Left lung (tissue), 10 donors: ENCODE data around the gene TRIP13. TPM values are rescaled to one million over a fixed set of nuclear protein-coding genes. Genes with fewer than 3 reads are reported as not detected.
"Not testable (repeated sequence)": the region's sequence is repeated elsewhere in the genome, so short reads cannot be mapped to it uniquely, and the experiment has no call there.

Source experiments
- ATAC-seq: fragments of 200-7000 bp; cut with Tn5 transposase; one replicate; pipeline ENCODE4 v1.9.1; 2020; ENCODE audit warnings: moderate library complexity
- DNase-seq, 4 donors: peaks; one replicate each; pipeline ENCODE4 v3.0.0-alpha.2; 2013 to 2020
- H3K27ac ChIP-seq, 2 donors: fragments of 200-600 bp; sonication (generic) in 1 of 2; one replicate each; pipeline versions ENCODE4 v1.5.0 to v1.8.0; 2020 to 2021
- H3K27me3 ChIP-seq, 2 donors: fragments of 200-600 bp; sonication (generic) in 1 of 2; one replicate each; pipeline versions ENCODE4 v1.5.0 to v1.8.0; 2020 to 2021
- H3K36me3 ChIP-seq, 2 donors: fragments of 200-600 bp; sonication (generic) in 1 of 2; one replicate each; pipeline versions ENCODE4 v1.5.0 to v1.8.0; 2020 to 2021
- H3K4me1 ChIP-seq, 2 donors: fragments of 200-600 bp; one replicate each; pipeline ENCODE4 v1.8.0; 2021
- H3K4me3 ChIP-seq, 2 donors: fragments of 200-600 bp; sonication (generic) in 1 of 2; one replicate each; pipeline versions ENCODE4 v1.5.0 to v1.8.0; 2020 to 2021; ENCODE audit warnings: mild to moderate bottlenecking in 1 of 2
- H3K9me3 ChIP-seq, 2 donors: fragments of 200-600 bp; sonication (generic) in 1 of 2; one replicate each; pipeline versions ENCODE4 v1.5.0 to v1.8.0; 2020 to 2021
- CTCF ChIP-seq, 2 donors: fragments of 200-600 bp; sonication (generic) in 1 of 2; IDR thresholded peaks; one replicate each; pipeline versions ENCODE4 v1.5.0 to v1.8.0; 2021; ENCODE audit warnings: antibody characterized with exemption in 2 of 2
- intact Hi-C, 2 donors: fragments of 100-400 bp; cut with DNase I; formaldehyde crosslinking; loops; one replicate each; pipeline versions ENCODE4 v1.11.2 to v1.14.2; 2022
- polyA plus RNA-seq, 6 donors: library from polyadenylated mRNA; unstranded; fragments of 120-200 nt; gene quantifications; one replicate each; pipeline ENCODE4 v1.2.1, GENCODE V29; 2013; ENCODE audit not compliant: insufficient read length in 6 of 6
- total RNA-seq, 2 donors: library from RNA; stranded (reverse); fragmentation: NEBNext Ultra II Directional; extraction: Animal tissue kit (Norgen Biotek cat#: 25700); gene quantifications; one replicate each; pipeline ENCODE4 v1.2.1, GENCODE V29; 2021
- donor health status: DM: no; HTN: yes; CAD: no.
- donor health status: DM: no; HTN: no; CAD: no.

Gene TRIP13
- total and polyA plus RNA-seq, 8 donors: 4.3 to 17.4 (median 12.2) TPM

- H3K4me3 ChIP-seq: no peak overlapping the region
- peaks cover 0 to 20% of the 10 kb centered on the region in 2 donors for H3K36me3 ChIP-seq
- ATAC-seq: no peak
- H3K4me1 ChIP-seq: no peaks in the 10 kb centered on the region
- no peak for DNase-seq
- no peak for TF ChIP-seq CTCF (IDR thresholded peaks at IDR 0.05)
- no peak overlapping the region for H3K27ac ChIP-seq
- no peaks in the 10 kb centered on the region for H3K27me3 ChIP-seq
- no peaks in the 10 kb centered on the region for H3K9me3 ChIP-seq
- intact Hi-C loops: no loop called here
Observed at GRCh38 chr5:916441-917293, 24.0 kb downstream of the TRIP13 start.

GRCh38 chr5:918717-919116 is 26.0 kb downstream of the TRIP13 start:
- H3K4me1 ChIP-seq, H3K27me3 ChIP-seq, H3K27ac ChIP-seq, ATAC-seq, H3K4me3 ChIP-seq, intact Hi-C loops, DNase-seq, H3K9me3 ChIP-seq: not testable (repeated sequence)
- H3K36me3 ChIP-seq: peaks cover 0 to 20% of the 10 kb centered on the region in 2 donors

GRCh38 chr5:919356-920000 is 26.8 kb downstream of the TRIP13 start:
- DNase-seq (no peak), ATAC-seq (no peak)
- peaks cover 0 to 3% of the 10 kb centered on the region in 2 donors for H3K4me1 ChIP-seq
- no peak overlapping the region for H3K4me3 ChIP-seq
- intact Hi-C loops: no loop called here
- H3K9me3 ChIP-seq: no peaks in the 10 kb centered on the region
- no peak overlapping the region for H3K27ac ChIP-seq
- TF ChIP-seq CTCF (IDR thresholded peaks at IDR 0.05): no peak
- H3K27me3 ChIP-seq: peaks cover 0 to 3% of the 10 kb centered on the region in 2 donors
- H3K36me3 ChIP-seq: peaks cover 0 to 15% of the 10 kb centered on the region in 2 donors

GRCh38 chr5:920321-920720 is 27.6 kb downstream of the TRIP13 start:
- ATAC-seq: no peak
- peaks cover 0 to 9% of the 10 kb centered on the region in 2 donors for H3K36me3 ChIP-seq
- DNase-seq: no peak
- intact Hi-C loops: loop anchor here in 1 of 2 donors (10.0 kb wide), 1 partner anchor 254 kb away; no protein-coding TSS in a partner anchor
- H3K27me3 ChIP-seq: peaks cover 0 to 12% of the 10 kb centered on the region in 2 donors
- no peak for TF ChIP-seq CTCF (IDR thresholded peaks at IDR 0.05)
- H3K4me1 ChIP-seq: peaks cover 0 to 3% of the 10 kb centered on the region in 2 donors
- no peak overlapping the region for H3K4me3 ChIP-seq
- no peak overlapping the region for H3K27ac ChIP-seq
- no peaks in the 10 kb centered on the region for H3K9me3 ChIP-seq

- Histone ChIP-seq H3K27me3 (peaks cover 8 to 26% of the 10 kb centered on the region in 2 donors), H3K4me1 (peaks cover 6 to 8% of the 10 kb centered on the region in 2 donors), H3K4me3 (no peak overlapping the region), H3K36me3 (no peaks in the 10 kb centered on the region), H3K27ac (no peak overlapping the region), H3K9me3 (no peaks in the 10 kb centered on the region)
- no peak for DNase-seq
- no peak for TF ChIP-seq CTCF (IDR thresholded peaks at IDR 0.05)
- no peak for ATAC-seq
- intact Hi-C loops: loop anchor here in 1 of 2 donors (10.0 kb wide), 1 partner anchor 253 kb away; no protein-coding TSS in a partner anchor
Observed at GRCh38 chr5:921456-922435, 29.1 kb downstream of the TRIP13 start.
